ENCODE results near the gene GRIN3B. TPM values are rescaled to one million over a fixed set of nuclear protein-coding genes. Genes with fewer than 3 reads are reported as not detected.
A peak's percentile ranks its signal among the peaks of the same experiment; 100 is the strongest.

The GRIN3B gene
- total and polyA plus RNA-seq, 9 of the 15 experiments (the other 6 are each of a cell fraction or from before 2014, with no cell fraction given), result 0.06 to 0.95 (median 0.19) TPM; not detected in 6

DNA sequence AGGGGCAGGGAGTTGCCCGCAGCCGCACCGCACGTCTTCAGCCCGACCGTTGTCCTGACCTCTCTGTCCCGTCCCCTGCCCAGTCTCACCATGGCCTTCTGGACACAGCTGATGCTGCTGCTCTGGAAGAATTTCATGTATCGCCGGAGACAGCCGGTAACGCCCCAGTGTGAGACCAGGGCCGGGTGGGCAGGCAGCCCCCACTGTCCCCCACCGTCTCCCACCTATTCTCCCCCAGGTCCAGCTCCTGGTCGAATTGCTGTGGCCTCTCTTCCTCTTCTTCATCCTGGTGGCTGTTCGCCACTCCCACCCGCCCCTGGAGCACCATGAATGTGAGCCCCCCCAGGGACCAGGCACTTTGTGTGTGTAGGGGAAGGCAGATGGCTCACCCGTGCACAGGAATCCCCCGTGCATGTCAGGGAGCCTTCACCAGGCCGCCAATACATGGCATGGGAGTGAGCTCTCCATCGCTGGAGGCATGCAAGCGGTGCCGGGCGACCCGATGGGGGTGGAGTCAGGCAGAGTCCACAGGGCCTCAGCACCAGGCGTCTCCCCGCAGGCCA lies 41.1 kb downstream of the GRIN3B start (continued):
- TF ChIP-seq NFYB (IDR thresholded peaks at IDR 0.05; ENCODE audit: extremely low read depth, insufficient read length) (no peak), JUND (IDR thresholded peaks at IDR 0.05; ENCODE audit: borderline replicate concordance, low read depth, low read length) (no peak), JUND (tag; IDR thresholded peaks at IDR 0.05; ENCODE audit: borderline replicate concordance, low read depth, low read length) (no peak), BCOR (IDR thresholded peaks at IDR 0.05) (peak; percentile 92), POLR2A (conservative IDR thresholded peaks at IDR 0.05) (0 out of 2 replicates have a peak, but pooled peaks have one; percentile 20), ZNF717 (CRISPR knock-in tag; IDR thresholded peaks at IDR 0.05) (no peak), NCOA1 (IDR thresholded peaks at IDR 0.05; ENCODE audit: low read depth) (no peak), XRCC4 (IDR thresholded peaks at IDR 0.05; ENCODE audit: extremely low read depth, insufficient read depth, insufficient read length) (no peak), HNRNPH1 (optimal IDR thresholded peaks at IDR 0.05; ENCODE audit: low read depth, low read length) (no peak), CHCHD3 (CRISPR knock-in tag; IDR thresholded peaks at IDR 0.05) (no peak), NRF1 (conservative IDR thresholded peaks at IDR 0.05 in 1 of 2, IDR thresholded peaks at IDR 0.05 in 1 of 2) (no peak), PHF8 (IDR thresholded peaks at IDR 0.05; ENCODE audit: borderline replicate concordance, low read length) (no peak; the same call in 1 of the 2 replicates), RBM39 (optimal IDR thresholded peaks at IDR 0.05; ENCODE audit: low read depth, low read length) (no peak), PTBP1 (IDR thresholded peaks at IDR 0.05; ENCODE audit: low read depth, low read length) (peak; percentile 63)
- TF ChIP-seq, protein P1, sequence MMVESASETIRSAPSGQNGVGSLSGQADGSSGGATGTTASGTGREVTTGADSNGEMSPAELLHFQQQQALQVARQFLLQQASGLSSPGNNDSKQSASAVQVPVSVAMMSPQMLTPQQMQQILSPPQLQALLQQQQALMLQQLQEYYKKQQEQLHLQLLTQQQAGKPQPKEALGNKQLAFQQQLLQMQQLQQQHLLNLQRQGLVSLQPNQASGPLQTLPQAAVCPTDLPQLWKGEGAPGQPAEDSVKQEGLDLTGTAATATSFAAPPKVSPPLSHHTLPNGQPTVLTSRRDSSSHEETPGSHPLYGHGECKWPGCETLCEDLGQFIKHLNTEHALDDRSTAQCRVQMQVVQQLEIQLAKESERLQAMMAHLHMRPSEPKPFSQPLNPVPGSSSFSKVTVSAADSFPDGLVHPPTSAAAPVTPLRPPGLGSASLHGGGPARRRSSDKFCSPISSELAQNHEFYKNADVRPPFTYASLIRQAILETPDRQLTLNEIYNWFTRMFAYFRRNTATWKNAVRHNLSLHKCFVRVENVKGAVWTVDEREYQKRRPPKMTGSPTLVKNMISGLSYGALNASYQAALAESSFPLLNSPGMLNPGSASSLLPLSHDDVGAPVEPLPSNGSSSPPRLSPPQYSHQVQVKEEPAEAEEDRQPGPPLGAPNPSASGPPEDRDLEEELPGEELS (CRISPR knock-in tag; IDR thresholded peaks at IDR 0.05; ENCODE audit: borderline replicate concordance), result no peak
- TF ChIP-seq, protein P2, sequence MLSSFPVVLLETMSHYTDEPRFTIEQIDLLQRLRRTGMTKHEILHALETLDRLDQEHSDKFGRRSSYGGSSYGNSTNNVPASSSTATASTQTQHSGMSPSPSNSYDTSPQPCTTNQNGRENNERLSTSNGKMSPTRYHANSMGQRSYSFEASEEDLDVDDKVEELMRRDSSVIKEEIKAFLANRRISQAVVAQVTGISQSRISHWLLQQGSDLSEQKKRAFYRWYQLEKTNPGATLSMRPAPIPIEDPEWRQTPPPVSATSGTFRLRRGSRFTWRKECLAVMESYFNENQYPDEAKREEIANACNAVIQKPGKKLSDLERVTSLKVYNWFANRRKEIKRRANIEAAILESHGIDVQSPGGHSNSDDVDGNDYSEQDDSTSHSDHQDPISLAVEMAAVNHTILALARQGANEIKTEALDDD (IDR thresholded peaks at IDR 0.05), result no peak
- TF ChIP-seq, protein P3, sequence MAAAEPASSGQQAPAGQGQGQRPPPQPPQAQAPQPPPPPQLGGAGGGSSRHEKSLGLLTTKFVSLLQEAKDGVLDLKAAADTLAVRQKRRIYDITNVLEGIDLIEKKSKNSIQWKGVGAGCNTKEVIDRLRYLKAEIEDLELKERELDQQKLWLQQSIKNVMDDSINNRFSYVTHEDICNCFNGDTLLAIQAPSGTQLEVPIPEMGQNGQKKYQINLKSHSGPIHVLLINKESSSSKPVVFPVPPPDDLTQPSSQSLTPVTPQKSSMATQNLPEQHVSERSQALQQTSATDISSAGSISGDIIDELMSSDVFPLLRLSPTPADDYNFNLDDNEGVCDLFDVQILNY (CRISPR knock-in tag; IDR thresholded peaks at IDR 0.05), result no peak
- TF ChIP-seq, protein P4, sequence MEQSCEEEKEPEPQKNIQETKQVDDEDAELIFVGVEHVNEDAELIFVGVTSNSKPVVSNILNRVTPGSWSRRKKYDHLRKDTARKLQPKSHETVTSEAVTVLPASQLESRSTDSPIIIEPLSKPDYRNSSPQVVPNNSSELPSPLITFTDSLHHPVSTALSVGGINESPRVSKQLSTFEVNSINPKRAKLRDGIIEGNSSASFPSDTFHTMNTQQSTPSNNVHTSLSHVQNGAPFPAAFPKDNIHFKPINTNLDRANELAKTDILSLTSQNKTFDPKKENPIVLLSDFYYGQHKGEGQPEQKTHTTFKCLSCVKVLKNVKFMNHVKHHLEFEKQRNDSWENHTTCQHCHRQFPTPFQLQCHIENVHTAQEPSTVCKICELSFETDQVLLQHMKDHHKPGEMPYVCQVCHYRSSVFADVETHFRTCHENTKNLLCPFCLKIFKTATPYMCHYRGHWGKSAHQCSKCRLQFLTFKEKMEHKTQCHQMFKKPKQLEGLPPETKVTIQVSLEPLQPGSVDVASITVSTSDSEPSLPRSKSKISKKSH (CRISPR knock-in tag; IDR thresholded peaks at IDR 0.05), result no peak
- TF ChIP-seq, protein P5, sequence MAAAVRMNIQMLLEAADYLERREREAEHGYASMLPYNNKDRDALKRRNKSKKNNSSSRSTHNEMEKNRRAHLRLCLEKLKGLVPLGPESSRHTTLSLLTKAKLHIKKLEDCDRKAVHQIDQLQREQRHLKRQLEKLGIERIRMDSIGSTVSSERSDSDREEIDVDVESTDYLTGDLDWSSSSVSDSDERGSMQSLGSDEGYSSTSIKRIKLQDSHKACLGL (CRISPR knock-in tag; IDR thresholded peaks at IDR 0.05; ENCODE audit: borderline replicate concordance, poor library complexity, severe bottlenecking), result no peak
- TF ChIP-seq, protein P6, sequence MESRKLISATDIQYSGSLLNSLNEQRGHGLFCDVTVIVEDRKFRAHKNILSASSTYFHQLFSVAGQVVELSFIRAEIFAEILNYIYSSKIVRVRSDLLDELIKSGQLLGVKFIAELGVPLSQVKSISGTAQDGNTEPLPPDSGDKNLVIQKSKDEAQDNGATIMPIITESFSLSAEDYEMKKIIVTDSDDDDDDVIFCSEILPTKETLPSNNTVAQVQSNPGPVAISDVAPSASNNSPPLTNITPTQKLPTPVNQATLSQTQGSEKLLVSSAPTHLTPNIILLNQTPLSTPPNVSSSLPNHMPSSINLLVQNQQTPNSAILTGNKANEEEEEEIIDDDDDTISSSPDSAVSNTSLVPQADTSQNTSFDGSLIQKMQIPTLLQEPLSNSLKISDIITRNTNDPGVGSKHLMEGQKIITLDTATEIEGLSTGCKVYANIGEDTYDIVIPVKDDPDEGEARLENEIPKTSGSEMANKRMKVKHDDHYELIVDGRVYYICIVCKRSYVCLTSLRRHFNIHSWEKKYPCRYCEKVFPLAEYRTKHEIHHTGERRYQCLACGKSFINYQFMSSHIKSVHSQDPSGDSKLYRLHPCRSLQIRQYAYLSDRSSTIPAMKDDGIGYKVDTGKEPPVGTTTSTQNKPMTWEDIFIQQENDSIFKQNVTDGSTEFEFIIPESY (CRISPR knock-in tag; IDR thresholded peaks at IDR 0.05), result no peak

Measured in K562 (cell line).